Measurements from ENCODE around the gene C11orf58.

C11orf58 gene

GRCh38 chr11:16805938-16806337, 67.5 kb downstream of the C11orf58 start:
- DNase-seq, result no peak

DNA sequence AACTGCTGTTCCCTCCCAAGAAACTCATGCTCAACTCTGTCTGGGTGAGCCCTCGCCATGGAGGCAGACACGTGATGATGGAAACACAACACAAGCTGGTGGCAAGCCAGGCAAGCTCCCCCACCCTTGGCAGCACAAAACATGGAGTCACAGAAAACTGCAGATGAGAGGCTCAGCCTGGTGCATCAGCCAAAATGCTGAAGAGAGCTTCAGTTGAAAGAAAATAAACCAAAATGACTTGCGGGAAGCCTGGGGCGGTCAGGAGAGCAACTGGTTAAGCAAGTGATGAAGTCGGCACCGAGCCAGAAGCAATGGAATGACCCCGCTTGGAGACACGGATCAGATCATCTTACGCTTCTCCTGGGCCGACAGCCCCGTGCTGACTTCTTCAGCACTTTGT, 68.3 kb downstream of the C11orf58 start:
- no peak for DNase-seq

DNA sequence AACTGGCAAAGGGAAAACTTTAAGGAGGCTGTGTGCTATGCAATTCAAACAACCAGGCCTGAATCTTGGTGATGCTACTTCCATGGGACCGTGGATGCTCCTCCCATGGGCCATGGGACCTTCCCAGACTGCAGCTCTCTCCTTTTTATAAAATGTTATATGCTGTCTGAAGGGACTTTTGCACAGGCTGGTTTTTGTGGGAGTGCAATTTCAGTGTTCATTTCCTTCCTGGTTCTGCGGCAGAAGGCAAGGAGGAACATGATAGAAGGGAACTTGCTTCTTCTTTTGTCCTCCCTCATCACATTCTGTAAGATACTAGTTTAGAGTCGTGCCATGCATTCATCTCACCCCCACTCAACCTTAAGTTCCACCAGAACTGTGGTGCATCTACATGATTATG, 68.9 kb downstream of the C11orf58 start:
- DNase-seq, result no peak
